GM19467 (cell line): ENCODE results near the gene ANKRD49.

Source experiments
- ATAC-seq: cut with Tn5 transposase; IDR thresholded peaks from one replicate; pipeline ENCODE4 v1.9.1; 2021; ENCODE audit warnings: mild to moderate bottlenecking, moderate library complexity; ENCODE audit not compliant: unreplicated experiment

Gene ANKRD49

DNA sequence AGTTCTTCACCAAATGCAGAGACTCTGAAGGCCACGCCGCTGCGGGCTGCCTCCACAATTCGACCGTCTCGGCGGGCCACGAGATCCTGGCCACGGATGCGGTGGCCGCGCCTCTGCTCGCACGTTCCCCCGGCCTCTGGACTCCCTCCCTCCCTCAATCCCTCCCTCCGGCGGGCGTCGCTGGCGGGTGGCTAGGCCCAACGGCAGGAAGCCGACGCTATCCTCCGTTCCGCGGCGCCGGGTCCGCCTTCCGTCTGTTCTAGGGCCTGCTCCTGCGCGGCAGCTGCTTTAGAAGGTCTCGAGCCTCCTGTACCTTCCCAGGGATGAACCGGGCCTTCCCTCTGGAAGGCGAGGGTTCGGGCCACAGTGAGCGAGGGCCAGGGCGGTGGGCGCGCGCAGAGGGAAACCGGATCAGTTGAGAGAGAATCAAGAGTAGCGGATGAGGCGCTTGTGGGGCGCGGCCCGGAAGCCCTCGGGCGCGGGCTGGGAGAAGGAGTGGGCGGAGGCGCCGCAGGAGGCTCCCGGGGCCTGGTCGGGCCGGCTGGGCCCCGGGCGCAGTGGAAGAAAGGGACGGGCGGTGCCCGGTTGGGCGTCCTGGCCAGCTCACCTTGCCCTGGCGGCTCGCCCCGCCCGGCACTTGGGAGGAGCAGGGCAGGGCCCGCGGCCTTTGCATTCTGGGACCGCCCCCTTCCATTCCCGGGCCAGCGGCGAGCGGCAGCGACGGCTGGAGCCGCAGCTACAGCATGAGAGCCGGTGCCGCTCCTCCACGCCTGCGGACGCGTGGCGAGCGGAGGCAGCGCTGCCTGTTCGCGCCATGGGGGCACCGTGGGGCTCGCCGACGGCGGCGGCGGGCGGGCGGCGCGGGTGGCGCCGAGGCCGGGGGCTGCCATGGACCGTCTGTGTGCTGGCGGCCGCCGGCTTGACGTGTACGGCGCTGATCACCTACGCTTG is 50.2 kb downstream of the ANKRD49 start, which contains the start of gene FUT4:
Gene FUT4, plus strand, starts transcription at position 227 of the 951 bp plus-strand sequence. Its CDS starts 213 bp downstream, at position 440.
- peak; percentile 87 for ATAC-seq

DNA sequence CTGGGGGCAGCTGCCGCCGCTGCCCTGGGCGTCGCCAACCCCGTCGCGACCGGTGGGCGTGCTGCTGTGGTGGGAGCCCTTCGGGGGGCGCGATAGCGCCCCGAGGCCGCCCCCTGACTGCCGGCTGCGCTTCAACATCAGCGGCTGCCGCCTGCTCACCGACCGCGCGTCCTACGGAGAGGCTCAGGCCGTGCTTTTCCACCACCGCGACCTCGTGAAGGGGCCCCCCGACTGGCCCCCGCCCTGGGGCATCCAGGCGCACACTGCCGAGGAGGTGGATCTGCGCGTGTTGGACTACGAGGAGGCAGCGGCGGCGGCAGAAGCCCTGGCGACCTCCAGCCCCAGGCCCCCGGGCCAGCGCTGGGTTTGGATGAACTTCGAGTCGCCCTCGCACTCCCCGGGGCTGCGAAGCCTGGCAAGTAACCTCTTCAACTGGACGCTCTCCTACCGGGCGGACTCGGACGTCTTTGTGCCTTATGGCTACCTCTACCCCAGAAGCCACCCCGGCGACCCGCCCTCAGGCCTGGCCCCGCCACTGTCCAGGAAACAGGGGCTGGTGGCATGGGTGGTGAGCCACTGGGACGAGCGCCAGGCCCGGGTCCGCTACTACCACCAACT is 51.0 kb downstream of the ANKRD49 start:
- ATAC-seq = no peak

DNA sequence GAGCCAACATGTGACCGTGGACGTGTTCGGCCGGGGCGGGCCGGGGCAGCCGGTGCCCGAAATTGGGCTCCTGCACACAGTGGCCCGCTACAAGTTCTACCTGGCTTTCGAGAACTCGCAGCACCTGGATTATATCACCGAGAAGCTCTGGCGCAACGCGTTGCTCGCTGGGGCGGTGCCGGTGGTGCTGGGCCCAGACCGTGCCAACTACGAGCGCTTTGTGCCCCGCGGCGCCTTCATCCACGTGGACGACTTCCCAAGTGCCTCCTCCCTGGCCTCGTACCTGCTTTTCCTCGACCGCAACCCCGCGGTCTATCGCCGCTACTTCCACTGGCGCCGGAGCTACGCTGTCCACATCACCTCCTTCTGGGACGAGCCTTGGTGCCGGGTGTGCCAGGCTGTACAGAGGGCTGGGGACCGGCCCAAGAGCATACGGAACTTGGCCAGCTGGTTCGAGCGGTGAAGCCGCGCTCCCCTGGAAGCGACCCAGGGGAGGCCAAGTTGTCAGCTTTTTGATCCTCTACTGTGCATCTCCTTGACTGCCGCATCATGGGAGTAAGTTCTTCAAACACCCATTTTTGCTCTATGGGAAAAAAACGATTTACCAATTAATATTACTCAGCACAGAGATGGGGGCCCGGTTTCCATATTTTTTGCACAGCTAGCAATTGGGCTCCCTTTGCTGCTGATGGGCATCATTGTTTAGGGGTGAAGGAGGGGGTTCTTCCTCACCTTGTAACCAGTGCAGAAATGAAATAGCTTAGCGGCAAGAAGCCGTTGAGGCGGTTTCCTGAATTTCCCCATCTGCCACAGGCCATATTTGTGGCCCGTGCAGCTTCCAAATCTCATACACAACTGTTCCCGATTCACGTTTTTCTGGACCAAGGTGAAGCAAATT is 51.7 kb downstream of the ANKRD49 start:
- ATAC-seq = no peak

DNA sequence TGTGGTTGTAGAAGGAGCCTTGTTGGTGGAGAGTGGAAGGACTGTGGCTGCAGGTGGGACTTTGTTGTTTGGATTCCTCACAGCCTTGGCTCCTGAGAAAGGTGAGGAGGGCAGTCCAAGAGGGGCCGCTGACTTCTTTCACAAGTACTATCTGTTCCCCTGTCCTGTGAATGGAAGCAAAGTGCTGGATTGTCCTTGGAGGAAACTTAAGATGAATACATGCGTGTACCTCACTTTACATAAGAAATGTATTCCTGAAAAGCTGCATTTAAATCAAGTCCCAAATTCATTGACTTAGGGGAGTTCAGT is 52.3 kb downstream of the ANKRD49 start:
- no peak for ATAC-seq

DNA sequence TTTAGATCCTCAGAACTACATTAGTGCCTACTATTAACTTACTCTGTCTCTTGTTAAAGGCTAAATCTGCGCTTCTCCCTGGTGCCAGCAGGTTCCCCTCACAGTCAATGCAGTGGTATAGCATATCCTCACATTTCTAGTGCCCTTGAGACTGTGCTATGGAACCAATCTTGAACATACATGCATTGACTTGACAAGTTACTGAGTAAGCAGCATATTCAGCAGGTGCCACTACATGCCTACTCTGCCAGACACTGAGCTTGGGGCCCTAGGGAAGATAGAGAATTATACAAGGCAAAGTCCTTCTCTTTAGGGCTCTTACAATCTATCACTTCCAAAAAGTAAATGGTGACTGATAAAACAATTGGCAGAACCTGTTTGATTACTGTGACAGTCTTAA is 53.1 kb downstream of the ANKRD49 start:
- ATAC-seq = no peak

DNA sequence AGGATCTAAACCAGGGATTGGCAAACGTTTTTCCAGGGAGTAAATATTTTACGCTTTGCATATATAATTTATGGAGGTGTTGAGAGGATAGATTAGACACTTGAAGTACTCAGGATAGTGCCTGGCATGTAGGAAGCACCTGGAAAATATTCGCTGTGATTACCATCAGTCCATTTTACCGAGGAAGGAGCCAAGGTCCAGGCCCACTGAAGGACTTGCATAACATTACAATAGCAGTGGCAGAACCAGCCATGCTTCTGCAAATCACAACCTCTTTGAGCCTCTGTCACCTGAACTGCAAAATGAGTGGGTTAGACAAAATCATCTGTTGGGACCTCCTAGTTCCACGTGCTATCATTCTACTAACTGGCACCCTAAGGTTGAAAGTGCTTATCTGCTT is 55.4 kb downstream of the ANKRD49 start:
- ATAC-seq = no peak
